ENCODE measurements around the gene ZCCHC17. TPM values are rescaled to one million over a fixed set of nuclear protein-coding genes. Genes with fewer than 3 reads are reported as not detected.
"Not testable (repeated sequence)": the region's sequence is repeated elsewhere in the genome, so short reads cannot be mapped to it uniquely, and the experiment has no call there.

Gene ZCCHC17
- total RNA-seq, 1 experiment from 2014 or later, result 24.1 TPM

GRCh38 chr1:31381394-31382294 lies 84.8 kb downstream of the ZCCHC17 start:
- H3K4me3 Mint-ChIP-seq (ENCODE audit: unreplicated experiment), result no peak overlapping the region
- no peak for TF ChIP-seq CTCF (IDR thresholded peaks at IDR 0.05; ENCODE audit: insufficient read depth in 1 of 2, low read depth in 1 of 2, low read length in 1 of 2, severe bottlenecking in 1 of 2, unreplicated experiment in 1 of 2)
- no peak overlapping the region for H3K27ac Mint-ChIP-seq (ENCODE audit: unreplicated experiment)
- BruUV-seq (replicated peaks), result no TSS peak
- intact Hi-C loops (cut with micrococcal nuclease; ENCODE audit: unreplicated experiment), result no loop called here
- ChIA-PET CTCF (no interaction called here), POLR2A (no interaction called here)
- H3K27me3 Mint-ChIP-seq (ENCODE audit: insufficient read depth, unreplicated experiment), result no peaks in the 10 kb centered on the region
- H3K36me3 Mint-ChIP-seq (ENCODE audit: insufficient read depth, unreplicated experiment), result peaks cover 6% of the 10 kb centered on the region
- peaks cover 4% of the 10 kb centered on the region; the same call in 1 of the 2 replicates for H3K4me1 ChIP-seq
- no peak for DNase-seq
- no peaks in the 10 kb centered on the region for H3K36me3 ChIP-seq (ENCODE audit: control insufficient read depth, insufficient read depth, low read length)
- H3K27me3 ChIP-seq (replicated peaks; ENCODE audit: control insufficient read depth, insufficient read depth, low read length), result no peaks in the 10 kb centered on the region
- no peaks in the 10 kb centered on the region for H3K9me3 ChIP-seq
- peaks cover 5% of the 10 kb centered on the region for H3K4me1 Mint-ChIP-seq (ENCODE audit: low read depth, unreplicated experiment)
- H3K4me3 ChIP-seq (ENCODE audit: low read depth, low read length), result no peak overlapping the region
- H3K9me3 Mint-ChIP-seq (ENCODE audit: unreplicated experiment), result no peaks in the 10 kb centered on the region

GRCh38 chr1:31382379-31382989 lies 85.7 kb downstream of the ZCCHC17 start:
- TF ChIP-seq CTCF (IDR thresholded peaks at IDR 0.05; ENCODE audit: insufficient read depth in 1 of 2, low read depth in 1 of 2, low read length in 1 of 2, severe bottlenecking in 1 of 2, unreplicated experiment in 1 of 2), result no peak
- Mint-ChIP-seq H3K27ac (ENCODE audit: unreplicated experiment) (no peak overlapping the region), H3K4me3 (ENCODE audit: unreplicated experiment) (no peak overlapping the region), H3K36me3 (ENCODE audit: insufficient read depth, unreplicated experiment) (peaks cover 6% of the 10 kb centered on the region), H3K9me3 (ENCODE audit: unreplicated experiment) (no peaks in the 10 kb centered on the region), H3K4me1 (ENCODE audit: low read depth, unreplicated experiment) (peaks cover 5% of the 10 kb centered on the region), H3K27me3 (ENCODE audit: insufficient read depth, unreplicated experiment) (no peaks in the 10 kb centered on the region)
- no peak for DNase-seq
- no TSS peak for BruUV-seq (replicated peaks)
- H3K36me3 ChIP-seq (ENCODE audit: control insufficient read depth, insufficient read depth, low read length), result no peaks in the 10 kb centered on the region
- H3K4me1 ChIP-seq, result peaks cover 2% of the 10 kb centered on the region; the same call in 1 of the 2 replicates
- intact Hi-C loops (cut with micrococcal nuclease; ENCODE audit: unreplicated experiment), result no loop called here
- H3K4me3 ChIP-seq (ENCODE audit: low read depth, low read length), result no peak overlapping the region
- no peaks in the 10 kb centered on the region for H3K27me3 ChIP-seq (replicated peaks; ENCODE audit: control insufficient read depth, insufficient read depth, low read length)
- H3K9me3 ChIP-seq, result no peaks in the 10 kb centered on the region
- CTCF ChIA-PET, result no interaction called here
- POLR2A ChIA-PET, result no interaction called here

GRCh38 chr1:31383967-31384366 lies 87.1 kb downstream of the ZCCHC17 start:
- Mint-ChIP-seq H3K4me1 (ENCODE audit: low read depth, unreplicated experiment) (peaks cover 12% of the 10 kb centered on the region), H3K27ac (ENCODE audit: unreplicated experiment) (peak overlapping the region; percentile 22), H3K27me3 (ENCODE audit: insufficient read depth, unreplicated experiment) (no peaks in the 10 kb centered on the region), H3K4me3 (ENCODE audit: unreplicated experiment) (no peak overlapping the region), H3K36me3 (ENCODE audit: insufficient read depth, unreplicated experiment) (peaks cover 2% of the 10 kb centered on the region), H3K9me3 (ENCODE audit: unreplicated experiment) (no peaks in the 10 kb centered on the region)
- no TSS peak for BruUV-seq (replicated peaks)
- peaks cover 7% of the 10 kb centered on the region for H3K4me1 ChIP-seq
- H3K36me3 ChIP-seq (ENCODE audit: control insufficient read depth, insufficient read depth, low read length), result no peaks in the 10 kb centered on the region
- no peak for DNase-seq
- H3K27me3 ChIP-seq (replicated peaks; ENCODE audit: control insufficient read depth, insufficient read depth, low read length), result no peaks in the 10 kb centered on the region
- H3K4me3 ChIP-seq (ENCODE audit: low read depth, low read length), result no peak overlapping the region
- no peak for TF ChIP-seq CTCF (IDR thresholded peaks at IDR 0.05; ENCODE audit: insufficient read depth in 1 of 2, low read depth in 1 of 2, low read length in 1 of 2, severe bottlenecking in 1 of 2, unreplicated experiment in 1 of 2)
- CTCF ChIA-PET, result interaction anchor here (1.4 kb wide), 1 partner anchor 10 kb away, joined by 3 read pairs; no protein-coding TSS in a partner anchor
- intact Hi-C loops (cut with micrococcal nuclease; ENCODE audit: unreplicated experiment), result no loop called here
- POLR2A ChIA-PET, result interaction anchor here (2.2 kb wide), 1 partner anchor 11 kb away, joined by 12 read pairs; the partner anchor contains the start of gene FABP3
- no peaks in the 10 kb centered on the region for H3K9me3 ChIP-seq

GRCh38 chr1:31386576-31387243 lies 89.9 kb downstream of the ZCCHC17 start:
- H3K9me3 ChIP-seq; H3K9me3 Mint-ChIP-seq (ENCODE audit: unreplicated experiment); POLR2A ChIA-PET; H3K4me3 ChIP-seq (ENCODE audit: low read depth, low read length); DNase-seq; H3K4me1 Mint-ChIP-seq (ENCODE audit: low read depth, unreplicated experiment); H3K27me3 ChIP-seq (replicated peaks; ENCODE audit: control insufficient read depth, insufficient read depth, low read length); H3K4me3 Mint-ChIP-seq (ENCODE audit: unreplicated experiment); BruUV-seq (replicated peaks); H3K36me3 ChIP-seq (ENCODE audit: control insufficient read depth, insufficient read depth, low read length); H3K27me3 Mint-ChIP-seq (ENCODE audit: insufficient read depth, unreplicated experiment); intact Hi-C loops (cut with micrococcal nuclease; ENCODE audit: unreplicated experiment); CTCF ChIA-PET; H3K36me3 Mint-ChIP-seq (ENCODE audit: insufficient read depth, unreplicated experiment): not testable (repeated sequence)
- H3K4me1 ChIP-seq, result peaks cover 31% of the 10 kb centered on the region
- H3K27ac Mint-ChIP-seq (ENCODE audit: unreplicated experiment), result peak overlapping the region; percentile 64

Data from Caco-2 (cell line).